Left cardiac atrium (tissue), 4 donors: ENCODE data around the gene STRN3. TPM values are rescaled to one million over a fixed set of nuclear protein-coding genes. Genes with fewer than 3 reads are reported as not detected.
"Not testable (repeated sequence)": the region's sequence is repeated elsewhere in the genome, so short reads cannot be mapped to it uniquely, and the experiment has no call there.

Experiments
- ATAC-seq, 2 donors: fragments of 200-7000 bp; cut with Tn5 transposase; one replicate each; pipeline ENCODE4 v1.9.1; 2020; ENCODE audit warnings: mild to moderate bottlenecking in 2 of 2, moderate library complexity in 2 of 2
- DNase-seq: peaks from one replicate; pipeline ENCODE4 v3.0.0-alpha.2; 2020
- intact Hi-C, 2 donors: fragments of 100-400 bp; cut with DNase I; formaldehyde crosslinking; loops; one replicate each; pipeline versions ENCODE4 v1.14.1 to v1.15.1; 2022 to 2023
- total RNA-seq, 2 donors: library from RNA; stranded (reverse); fragmentation: NEBNext Ultra II Directional; extraction: Animal tissue kit (Norgen Biotek cat#: 25700); gene quantifications; one replicate each; pipeline ENCODE4 v1.2.1, GENCODE V29; 2021
- donor health status: DM: no; HTN: yes; CAD: no.
- donor health status: DM: no; HTN: yes; CAD: no; lungs with severe emphysema.
- donor health status: DM: yes; HTN: yes; CAD: no.
- donor health status: Dilated cardiomyopathy.

Gene STRN3
- total RNA-seq, 2 donors from 2014 or later, result 37.3 to 48.6 TPM

DNA sequence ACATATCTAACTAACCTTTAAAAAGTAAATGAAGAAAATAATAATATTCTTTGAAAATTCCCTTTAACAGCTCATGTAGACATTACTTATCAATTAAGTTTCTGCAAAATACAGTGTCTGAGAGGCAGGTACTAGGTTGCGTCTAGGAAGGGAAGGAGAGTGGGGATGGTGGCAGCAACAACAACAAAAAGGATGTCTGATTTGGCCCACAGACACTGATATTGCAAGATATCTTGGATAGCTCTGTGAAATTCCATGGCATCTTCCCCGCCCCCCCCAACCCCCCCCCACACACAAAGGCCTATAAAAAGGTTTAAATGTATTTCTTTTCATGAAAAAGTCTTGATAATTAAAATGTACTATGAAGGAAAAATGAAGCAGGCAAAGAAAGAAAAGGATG, 42.3 kb downstream of the STRN3 start:
- ATAC-seq, result no peak
- intact Hi-C loops, result loop anchor here in 1 of 2 donors (5.0 kb wide), 1 partner anchor 98 kb away; no protein-coding TSS in a partner anchor
- no peak for DNase-seq

DNA sequence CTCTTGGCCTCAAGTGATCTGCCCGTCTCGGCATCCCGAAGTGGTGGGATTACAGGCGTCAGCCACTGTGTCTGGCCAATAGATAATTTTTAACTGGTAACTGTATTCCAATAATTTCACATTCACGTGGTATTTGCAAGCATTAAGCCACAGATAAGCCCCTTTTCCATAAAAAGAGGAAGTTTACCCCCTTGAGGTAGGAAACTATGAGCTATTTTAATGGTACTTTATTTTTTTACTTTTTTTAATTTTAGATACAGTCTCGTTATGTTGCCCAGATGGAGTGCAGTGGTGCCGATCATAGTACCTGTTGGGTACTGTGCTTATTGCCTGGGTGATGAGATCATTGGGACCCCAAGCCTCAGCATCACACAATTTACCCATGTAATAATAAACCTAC, 43.6 kb downstream of the STRN3 start:
- ATAC-seq (no peak), DNase-seq (no peak)
- intact Hi-C loops, result loop anchor here in 1 of 2 donors (5.0 kb wide), 1 partner anchor 100 kb away; no protein-coding TSS in a partner anchor

GRCh38 chr14:30980980-30981379, 45.2 kb downstream of the STRN3 start:
- DNase-seq (no peak), ATAC-seq (no peak)
- intact Hi-C loops, result loop anchor here (2.0 to 5.0 kb wide), 2 partner anchors 101 to 102 kb away; no protein-coding TSS in a partner anchor

GRCh38 chr14:30980106-30980704, 46.0 kb downstream of the STRN3 start:
- intact Hi-C loops, result loop anchor here (2.0 to 5.0 kb wide), 2 partner anchors 102 to 103 kb away; no protein-coding TSS in a partner anchor
- ATAC-seq, result peak; percentile 71 to 76
- not testable (repeated sequence) for DNase-seq

DNA sequence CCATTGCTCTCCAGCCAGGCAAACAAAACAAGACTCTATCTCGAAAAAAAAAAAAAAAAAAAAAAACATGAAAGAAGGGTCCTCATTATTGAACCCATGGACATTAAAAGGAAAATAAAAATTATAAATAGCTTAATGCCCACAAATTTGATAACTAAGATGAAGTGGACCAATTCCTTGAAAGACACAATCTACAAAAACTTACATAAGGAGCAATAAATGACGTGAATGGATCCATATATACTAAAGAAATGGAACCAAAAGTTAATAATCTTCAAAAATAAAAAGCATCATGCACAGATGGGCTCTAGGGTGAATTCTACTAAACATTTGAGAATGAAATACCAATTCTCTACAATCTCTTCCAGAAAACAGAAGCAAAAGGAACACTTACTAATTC, 48.4 kb downstream of the STRN3 start:
- DNase-seq (no peak), ATAC-seq (no peak)
- intact Hi-C loops, result no loop called here

- no peak for ATAC-seq
- intact Hi-C loops, result no loop called here
- DNase-seq, result no peak
Observed at GRCh38 chr14:30974628-30975027, 51.6 kb downstream of the STRN3 start.

GRCh38 chr14:30972882-30973582, 53.1 kb downstream of the STRN3 start:
- ATAC-seq, result no peak

DNA sequence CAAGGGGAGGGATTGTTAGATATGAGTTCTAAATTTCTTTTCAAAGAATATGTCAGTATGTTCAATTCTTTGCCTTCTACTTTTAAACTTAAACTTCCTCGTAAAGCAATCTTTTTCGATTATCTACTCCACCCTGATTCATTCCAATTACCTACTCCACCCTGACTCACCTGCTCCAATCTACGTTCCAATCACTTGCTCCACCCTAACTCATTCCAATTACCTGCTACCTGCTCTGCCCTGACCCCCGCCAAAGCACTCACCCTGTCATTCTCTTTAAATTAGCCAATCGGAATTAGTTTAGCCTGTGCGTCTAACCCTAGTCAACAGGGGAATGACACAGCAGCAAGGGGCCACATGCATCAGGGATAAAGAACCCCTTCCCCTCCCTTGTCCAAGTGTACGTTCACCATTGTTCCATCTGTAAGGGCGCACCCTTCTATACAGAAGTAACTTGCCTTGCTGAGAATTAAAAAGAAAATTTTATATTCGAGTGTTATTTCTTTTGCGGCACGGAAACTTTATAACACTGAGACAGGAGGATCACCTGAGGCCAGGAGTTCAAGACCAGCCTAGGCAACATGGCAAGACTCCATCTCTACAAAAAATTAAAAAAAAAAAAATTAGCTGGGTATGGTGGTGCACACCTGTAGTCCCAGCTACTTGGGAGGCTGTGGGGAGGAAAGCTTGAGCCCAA, 54.0 kb downstream of the STRN3 start:
- ATAC-seq, DNase-seq, intact Hi-C loops: not testable (repeated sequence)

More at GRCh38 chr14:30972882-30973582, 53.1 kb downstream of the STRN3 start:
- no peak for DNase-seq
- intact Hi-C loops, result no loop called here

GRCh38 chr14:30971586-30971985, 54.6 kb downstream of the STRN3 start:
- ATAC-seq (no peak), DNase-seq (no peak)
- intact Hi-C loops, result no loop called here

- ATAC-seq, DNase-seq, intact Hi-C loops: not testable (repeated sequence)
Observed at GRCh38 chr14:30969796-30970195, 56.4 kb downstream of the STRN3 start.

GRCh38 chr14:30967364-30968098, 58.6 kb downstream of the STRN3 start:
- intact Hi-C loops, ATAC-seq, DNase-seq: not testable (repeated sequence)

- DNase-seq, result no peak
- no peak for ATAC-seq
Observed at GRCh38 chr14:30966415-30967363, 59.5 kb downstream of the STRN3 start.

DNA sequence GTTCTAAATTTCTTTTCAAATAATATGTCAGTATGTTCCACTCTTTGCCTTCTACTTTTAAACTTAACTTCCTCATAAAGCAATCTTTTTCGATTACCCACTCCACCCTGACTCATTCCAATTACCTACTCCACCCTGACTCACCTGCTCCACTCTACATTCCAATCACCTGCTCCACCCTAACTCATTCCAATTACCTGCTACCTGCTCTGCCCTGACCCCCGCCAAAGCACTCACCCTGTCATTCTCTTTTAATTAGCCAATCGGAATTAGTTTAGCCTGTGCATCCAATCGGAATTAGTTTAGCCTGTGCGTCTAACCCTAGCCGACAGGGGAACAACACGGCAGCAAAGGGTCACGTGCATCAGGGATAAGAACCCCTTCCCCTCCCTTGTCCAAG, 60.3 kb downstream of the STRN3 start:
- intact Hi-C loops, ATAC-seq: not testable (repeated sequence)

More at GRCh38 chr14:30966415-30967363, 59.5 kb downstream of the STRN3 start:
- intact Hi-C loops, result no loop called here

DNA sequence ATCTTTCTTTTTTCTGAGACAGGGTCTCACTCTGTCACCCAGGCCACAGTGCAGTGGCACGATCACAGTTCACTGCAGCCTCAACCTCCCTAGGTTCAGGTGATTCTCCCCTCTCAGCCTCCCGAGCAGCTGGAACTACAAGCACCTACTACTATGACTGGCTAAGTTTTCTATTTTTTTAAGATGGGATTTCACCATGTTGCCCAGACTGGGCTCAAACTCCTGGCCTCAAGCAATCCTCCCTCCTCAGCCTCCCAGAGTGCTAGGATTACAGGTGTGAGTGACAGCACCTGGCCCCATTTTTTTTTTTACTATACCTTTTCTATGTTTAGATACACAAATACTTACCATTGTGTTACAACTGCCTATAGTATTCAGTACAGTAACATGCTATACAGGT, 63.6 kb downstream of the STRN3 start:
- intact Hi-C loops, ATAC-seq: not testable (repeated sequence)

More for the DNA sequence above, 60.3 kb downstream of the STRN3 start:
- not testable (repeated sequence) for DNase-seq

DNA sequence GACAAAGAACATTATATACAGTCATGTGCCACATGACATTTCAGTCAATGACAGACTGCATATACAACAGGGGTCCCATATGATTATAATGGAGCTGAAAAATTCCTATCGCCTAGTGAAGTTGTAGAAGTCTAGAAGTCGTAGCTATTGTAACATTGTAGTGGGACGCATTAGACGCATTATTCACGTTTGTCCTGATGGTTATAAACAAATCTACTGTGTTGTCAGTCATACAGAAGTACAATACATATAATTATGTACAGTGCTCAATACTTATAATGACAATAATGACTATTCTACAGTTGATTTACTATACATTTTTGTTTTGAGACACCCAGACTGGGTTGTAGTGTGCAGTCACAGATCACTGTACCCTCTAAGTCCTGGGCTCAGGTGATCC, 64.8 kb downstream of the STRN3 start:
- DNase-seq (no peak), ATAC-seq (no peak)
- intact Hi-C loops, result no loop called here

More for the DNA sequence above, 63.6 kb downstream of the STRN3 start:
- not testable (repeated sequence) for DNase-seq

DNA sequence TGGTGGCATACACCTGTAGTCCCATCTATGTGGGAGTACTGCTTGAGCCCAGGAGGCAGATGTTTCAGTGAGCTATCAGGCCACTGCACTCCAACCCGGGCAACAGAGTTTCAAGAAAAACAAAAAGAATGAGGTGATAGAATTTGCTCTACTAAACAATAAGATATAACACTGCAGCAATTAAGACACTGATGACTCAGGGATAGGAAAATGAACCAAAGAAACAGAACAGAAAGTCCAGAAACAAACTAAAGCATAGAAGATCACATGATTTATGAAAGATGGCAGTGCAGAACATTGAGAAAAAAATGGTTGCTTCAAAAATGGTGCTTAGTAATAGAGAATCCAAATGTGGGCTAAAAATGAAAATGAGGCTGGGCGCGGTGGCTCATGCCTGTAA, 66.0 kb downstream of the STRN3 start:
- intact Hi-C loops, result no loop called here
- ATAC-seq, result no peak
- DNase-seq, result no peak

DNA sequence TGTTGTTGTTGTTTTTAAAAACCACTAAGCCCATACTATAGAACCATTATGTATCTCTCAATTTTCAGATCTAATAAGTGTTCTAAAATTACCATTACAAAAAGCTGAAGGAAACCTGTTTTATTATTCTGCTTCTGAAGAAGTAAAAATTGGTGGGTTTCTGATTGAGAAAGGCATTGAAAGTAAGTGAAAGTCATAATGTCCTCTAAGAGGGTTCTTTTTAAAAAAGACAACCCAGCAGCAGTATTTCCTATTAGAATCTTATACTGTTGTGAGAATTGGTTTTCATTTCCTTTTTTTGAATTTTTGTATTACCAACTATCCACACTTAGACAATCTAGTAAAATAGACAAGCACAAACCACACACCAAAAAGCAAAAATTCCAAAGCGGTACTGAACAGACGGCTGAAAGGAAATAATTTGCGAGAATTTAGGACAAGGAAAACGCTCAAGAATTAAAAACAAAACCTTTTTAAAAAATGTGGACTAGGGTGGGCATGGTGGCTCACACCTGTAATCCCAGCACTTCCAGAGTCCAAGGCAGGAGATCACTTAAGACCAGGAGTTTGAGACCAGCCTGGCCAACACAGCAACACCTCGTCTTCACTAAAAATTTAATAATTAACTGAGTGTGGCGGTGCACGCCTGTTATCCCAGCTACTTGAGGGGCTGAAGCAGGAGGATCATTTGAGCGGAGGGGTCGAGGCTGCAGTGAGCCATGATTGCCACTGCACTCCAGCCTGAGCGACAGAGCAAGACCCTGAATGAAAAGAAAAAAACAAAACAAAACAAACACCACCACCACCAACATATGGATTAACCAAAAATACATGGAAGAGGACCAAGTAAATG, 67.4 kb downstream of the STRN3 start:
- DNase-seq, result no peak
- intact Hi-C loops, result no loop called here
- no peak for ATAC-seq
